Raji (cell line): ENCODE results near the gene SLC35C1.

Experiments used
- POLR2A ChIP-seq: IDR thresholded peaks from 2 replicates; pipeline ENCODE4 v1.6.1; 2011; ENCODE audit warnings: low read depth, low read length, control low read depth; ENCODE audit not compliant: insufficient read depth

Gene SLC35C1

GRCh38 chr11:45773786-45774655 is 30.9 kb upstream of the SLC35C1 start:
- no peak for TF ChIP-seq POLR2A

- TF ChIP-seq POLR2A, result no peak
Measured at GRCh38 chr11:45774786-45775185, 30.2 kb upstream of the SLC35C1 start.

- TF ChIP-seq POLR2A, result no peak
Measured at GRCh38 chr11:45777127-45777969, 27.6 kb upstream of the SLC35C1 start.

- no peak for TF ChIP-seq POLR2A
Measured at GRCh38 chr11:45778341-45778740, 26.6 kb upstream of the SLC35C1 start.

GRCh38 chr11:45779602-45780001 is 25.3 kb upstream of the SLC35C1 start:
- TF ChIP-seq POLR2A, result no peak

GRCh38 chr11:45786272-45786671 is 18.7 kb upstream of the SLC35C1 start:
- no peak for TF ChIP-seq POLR2A

- no peak for TF ChIP-seq POLR2A
Measured at GRCh38 chr11:45788887-45789286, 16.1 kb upstream of the SLC35C1 start.

- no peak for TF ChIP-seq POLR2A
Measured at GRCh38 chr11:45791524-45791923, 13.4 kb upstream of the SLC35C1 start.

GRCh38 chr11:45794169-45794568 is 10.8 kb upstream of the SLC35C1 start:
- TF ChIP-seq POLR2A, result no peak

GRCh38 chr11:45795379-45795778 is 9.6 kb upstream of the SLC35C1 start:
- no peak for TF ChIP-seq POLR2A

GRCh38 chr11:45796461-45796861 is 8.5 kb upstream of the SLC35C1 start:
- no peak for TF ChIP-seq POLR2A

GRCh38 chr11:45798793-45799441 is 6.0 kb upstream of the SLC35C1 start:
- no peak for TF ChIP-seq POLR2A

GRCh38 chr11:45799562-45799961 is 5.4 kb upstream of the SLC35C1 start:
- TF ChIP-seq POLR2A, result no peak

- no peak for TF ChIP-seq POLR2A
Measured at GRCh38 chr11:45800261-45800660, 4.7 kb upstream of the SLC35C1 start.

- TF ChIP-seq POLR2A, result no peak
Measured at GRCh38 chr11:45801723-45802315, 3.1 kb upstream of the SLC35C1 start.
